Gastrocnemius medialis (tissue), 4 donors: ENCODE measurements around the gene ADAP1.

Source experiments
- CTCF ChIP-seq, 5 experiments: fragments of 450-650 bp in 3 of 5; fragments of 200-600 bp in 2 of 5; sonication (generic) in 2 of 5; IDR thresholded peaks in 4 of 5; conservative IDR thresholded peaks in 1 of 5; 1 replicate in 4 of 5; 2 replicates in 1 of 5; pipeline ENCODE4 v1.5.1; 2016 to 2019; ENCODE audit warnings: antibody characterized with exemption in 5 of 5, mild to moderate bottlenecking in 3 of 5, moderate library complexity in 3 of 5
- POLR2A ChIP-seq, 2 donors: fragments of 450-650 bp; IDR thresholded peaks; one replicate each; pipeline ENCODE4 v1.6.1; 2017; ENCODE audit warnings: antibody characterized with exemption in 2 of 2, mild to moderate bottlenecking in 2 of 2, moderate library complexity in 2 of 2

- TF ChIP-seq CTCF (IDR thresholded peaks at IDR 0.05 in 4 of 5, conservative IDR thresholded peaks at IDR 0.05 in 1 of 5) (no peak), POLR2A (IDR thresholded peaks at IDR 0.05) (no peak)
Observed at GRCh38 chr7:892648-893593, 61.6 kb downstream of the ADAP1 start.
